HEK293 (cell line): ENCODE results near the gene FSTL4.
A peak's percentile ranks its signal among the peaks of the same experiment; 100 is the strongest.

Experiments
- EGR2 ChIP-seq: fragments of 450-650 bp; formaldehyde crosslinking; IDR thresholded peaks from 2 replicates; pipeline ENCODE4 v1.5.1; 2016; ENCODE audit warnings: low read depth, missing biosample characterization, missing genetic modification characterization
- KLF8 ChIP-seq: fragments of 450-650 bp; formaldehyde crosslinking; IDR thresholded peaks from 2 replicates; pipeline ENCODE4 v1.5.1; 2016; ENCODE audit warnings: missing biosample characterization, missing genetic modification characterization
- PRDM10 ChIP-seq: fragments of 450-650 bp; formaldehyde crosslinking; IDR thresholded peaks from 2 replicates; pipeline ENCODE4 v1.5.1; 2016; ENCODE audit warnings: missing biosample characterization, missing genetic modification characterization
- SCRT1 ChIP-seq: fragments of 450-650 bp; formaldehyde crosslinking; IDR thresholded peaks from 2 replicates; pipeline ENCODE4 v1.5.1; 2016; ENCODE audit warnings: missing biosample characterization, missing genetic modification characterization, borderline replicate concordance
- ZBTB20 ChIP-seq: fragments of 450-650 bp; formaldehyde crosslinking; IDR thresholded peaks from 2 replicates; pipeline ENCODE4 v1.5.1; 2016; ENCODE audit warnings: missing biosample characterization, missing genetic modification characterization
- ZBTB48 ChIP-seq: fragments of 450-650 bp; formaldehyde crosslinking; IDR thresholded peaks from 2 replicates; pipeline ENCODE4 v1.5.1; 2016; ENCODE audit warnings: missing biosample characterization, missing genetic modification characterization
- ZNF10 ChIP-seq: fragments of 450-650 bp; formaldehyde crosslinking; IDR thresholded peaks from 2 replicates; pipeline ENCODE4 v1.5.1; 2017; ENCODE audit warnings: missing biosample characterization, missing genetic modification characterization
- ZNF138 ChIP-seq: fragments of 450-650 bp; formaldehyde crosslinking; IDR thresholded peaks from 2 replicates; pipeline ENCODE4 v1.5.1; 2016; ENCODE audit warnings: missing biosample characterization, missing genetic modification characterization, borderline replicate concordance
- ZNF24 ChIP-seq: fragments of 450-650 bp; formaldehyde crosslinking; IDR thresholded peaks from 2 replicates; pipeline ENCODE4 v1.5.1; 2016; ENCODE audit warnings: missing biosample characterization, missing genetic modification characterization
- ZNF311 ChIP-seq: fragments of 450-650 bp; formaldehyde crosslinking; IDR thresholded peaks from 2 replicates; pipeline ENCODE4 v1.5.1; 2017; ENCODE audit warnings: missing biosample characterization, missing genetic modification characterization, borderline replicate concordance
- ZNF404 ChIP-seq: fragments of 450-650 bp; formaldehyde crosslinking; IDR thresholded peaks from 2 replicates; pipeline ENCODE4 v1.5.1; 2017; ENCODE audit warnings: missing biosample characterization, missing genetic modification characterization
- ZNF529 ChIP-seq: fragments of 450-650 bp; formaldehyde crosslinking; IDR thresholded peaks from 2 replicates; pipeline ENCODE4 v1.5.1; 2017; ENCODE audit warnings: missing genetic modification characterization, missing biosample characterization; ENCODE audit not compliant: insufficient replicate concordance
- ZNF558 ChIP-seq: fragments of 450-650 bp; formaldehyde crosslinking; IDR thresholded peaks from 2 replicates; pipeline ENCODE4 v1.5.1; 2016; ENCODE audit warnings: missing biosample characterization, missing genetic modification characterization
- ZNF571 ChIP-seq: fragments of 450-650 bp; formaldehyde crosslinking; IDR thresholded peaks from 2 replicates; pipeline ENCODE4 v1.5.0; 2017; ENCODE audit warnings: missing biosample characterization, missing genetic modification characterization
- ZNF660 ChIP-seq: fragments of 450-650 bp; IDR thresholded peaks from 2 replicates; pipeline ENCODE4 v1.5.1; 2018; ENCODE audit warnings: missing biosample characterization, mild to moderate bottlenecking, missing genetic modification characterization
- ZNF830 ChIP-seq: fragments of 450-650 bp; IDR thresholded peaks from 2 replicates; pipeline ENCODE4 v1.5.0; 2018; ENCODE audit warnings: missing biosample characterization, missing genetic modification characterization, low read depth, mild to moderate bottlenecking, moderate library complexity
- ZNF837 ChIP-seq: fragments of 450-650 bp; formaldehyde crosslinking; IDR thresholded peaks from 2 replicates; pipeline ENCODE4 v1.5.1; 2016; ENCODE audit warnings: missing biosample characterization, missing genetic modification characterization
- TF ChIP-seq, protein P1 (sequence below): fragments of 450-650 bp; formaldehyde crosslinking; IDR thresholded peaks from 2 replicates; pipeline ENCODE4 v1.5.1; 2016; ENCODE audit warnings: missing biosample characterization, missing genetic modification characterization
- TF ChIP-seq, protein P2 (sequence below): fragments of 450-650 bp; formaldehyde crosslinking; IDR thresholded peaks from 2 replicates; pipeline ENCODE4 v1.5.1; 2016; ENCODE audit warnings: missing biosample characterization, missing genetic modification characterization
- TF ChIP-seq, protein P3 (sequence below): fragments of 450-650 bp; formaldehyde crosslinking; conservative IDR thresholded peaks from 2 replicates; pipeline ENCODE4 v1.5.1; 2016; ENCODE audit warnings: low read depth, missing biosample characterization, missing genetic modification characterization
- TF ChIP-seq, protein P4 (sequence below): fragments of 450-650 bp; formaldehyde crosslinking; IDR thresholded peaks from 2 replicates; pipeline ENCODE4 v1.5.1; 2016; ENCODE audit warnings: missing biosample characterization, missing genetic modification characterization, low read depth
- TF ChIP-seq, protein P5 (sequence below): fragments of 450-650 bp; formaldehyde crosslinking; IDR thresholded peaks from 2 replicates; pipeline ENCODE4 v1.5.1; 2016; ENCODE audit warnings: missing biosample characterization, missing genetic modification characterization

Gene FSTL4

DNA sequence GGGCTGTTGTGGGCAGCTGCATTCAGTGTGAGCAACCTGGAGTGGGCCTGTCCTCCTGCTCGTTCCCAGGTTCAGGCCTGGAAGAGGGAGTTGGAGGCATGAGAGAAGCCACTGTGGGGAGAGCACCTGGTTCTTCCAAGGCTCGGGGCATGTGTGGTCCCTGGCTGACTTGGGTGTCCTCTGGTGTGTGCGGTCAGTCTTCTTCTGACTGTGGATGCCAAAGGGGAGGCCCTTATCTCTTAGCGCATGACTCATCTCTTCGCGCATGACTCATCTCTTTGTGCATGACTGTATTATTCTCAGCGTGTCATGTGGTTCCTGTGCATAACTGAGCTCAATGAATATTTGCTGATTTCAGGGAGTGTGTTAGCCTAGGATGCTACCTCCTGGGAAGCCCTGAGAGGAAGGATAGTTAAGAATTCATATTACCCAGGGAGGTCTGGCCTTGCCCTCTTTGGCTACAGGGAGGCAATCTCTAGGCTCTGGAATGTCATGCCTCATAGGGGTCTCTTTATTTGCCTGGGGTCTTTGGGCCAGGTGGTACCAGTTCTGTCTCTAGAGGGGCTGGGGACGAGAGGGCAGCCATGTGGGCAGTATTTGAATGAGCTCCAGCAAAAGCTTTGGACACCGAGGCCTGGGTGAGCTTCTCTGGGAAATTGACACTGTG, 371.8 kb downstream of the FSTL4 start (continued):
- TF ChIP-seq, protein P1, sequence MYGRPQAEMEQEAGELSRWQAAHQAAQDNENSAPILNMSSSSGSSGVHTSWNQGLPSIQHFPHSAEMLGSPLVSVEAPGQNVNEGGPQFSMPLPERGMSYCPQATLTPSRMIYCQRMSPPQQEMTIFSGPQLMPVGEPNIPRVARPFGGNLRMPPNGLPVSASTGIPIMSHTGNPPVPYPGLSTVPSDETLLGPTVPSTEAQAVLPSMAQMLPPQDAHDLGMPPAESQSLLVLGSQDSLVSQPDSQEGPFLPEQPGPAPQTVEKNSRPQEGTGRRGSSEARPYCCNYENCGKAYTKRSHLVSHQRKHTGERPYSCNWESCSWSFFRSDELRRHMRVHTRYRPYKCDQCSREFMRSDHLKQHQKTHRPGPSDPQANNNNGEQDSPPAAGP (tag by site-specific recombination), result peak; percentile 92
- TF ChIP-seq ZNF24 (tag by site-specific recombination), result peak; percentile 91
- no peak for TF ChIP-seq ZNF311
- TF ChIP-seq, protein P2, sequence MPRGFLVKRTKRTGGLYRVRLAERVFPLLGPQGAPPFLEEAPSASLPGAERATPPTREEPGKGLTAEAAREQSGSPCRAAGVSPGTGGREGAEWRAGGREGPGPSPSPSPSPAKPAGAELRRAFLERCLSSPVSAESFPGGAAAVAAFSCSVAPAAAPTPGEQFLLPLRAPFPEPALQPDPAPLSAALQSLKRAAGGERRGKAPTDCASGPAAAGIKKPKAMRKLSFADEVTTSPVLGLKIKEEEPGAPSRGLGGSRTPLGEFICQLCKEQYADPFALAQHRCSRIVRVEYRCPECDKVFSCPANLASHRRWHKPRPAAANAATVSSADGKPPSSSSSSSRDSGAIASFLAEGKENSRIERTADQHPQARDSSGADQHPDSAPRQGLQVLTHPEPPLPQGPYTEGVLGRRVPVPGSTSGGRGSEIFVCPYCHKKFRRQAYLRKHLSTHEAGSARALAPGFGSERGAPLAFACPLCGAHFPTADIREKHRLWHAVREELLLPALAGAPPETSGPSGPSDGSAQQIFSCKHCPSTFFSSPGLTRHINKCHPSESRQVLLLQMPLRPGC (tag by site-specific recombination), result peak; percentile 97
- TF ChIP-seq, protein P3, sequence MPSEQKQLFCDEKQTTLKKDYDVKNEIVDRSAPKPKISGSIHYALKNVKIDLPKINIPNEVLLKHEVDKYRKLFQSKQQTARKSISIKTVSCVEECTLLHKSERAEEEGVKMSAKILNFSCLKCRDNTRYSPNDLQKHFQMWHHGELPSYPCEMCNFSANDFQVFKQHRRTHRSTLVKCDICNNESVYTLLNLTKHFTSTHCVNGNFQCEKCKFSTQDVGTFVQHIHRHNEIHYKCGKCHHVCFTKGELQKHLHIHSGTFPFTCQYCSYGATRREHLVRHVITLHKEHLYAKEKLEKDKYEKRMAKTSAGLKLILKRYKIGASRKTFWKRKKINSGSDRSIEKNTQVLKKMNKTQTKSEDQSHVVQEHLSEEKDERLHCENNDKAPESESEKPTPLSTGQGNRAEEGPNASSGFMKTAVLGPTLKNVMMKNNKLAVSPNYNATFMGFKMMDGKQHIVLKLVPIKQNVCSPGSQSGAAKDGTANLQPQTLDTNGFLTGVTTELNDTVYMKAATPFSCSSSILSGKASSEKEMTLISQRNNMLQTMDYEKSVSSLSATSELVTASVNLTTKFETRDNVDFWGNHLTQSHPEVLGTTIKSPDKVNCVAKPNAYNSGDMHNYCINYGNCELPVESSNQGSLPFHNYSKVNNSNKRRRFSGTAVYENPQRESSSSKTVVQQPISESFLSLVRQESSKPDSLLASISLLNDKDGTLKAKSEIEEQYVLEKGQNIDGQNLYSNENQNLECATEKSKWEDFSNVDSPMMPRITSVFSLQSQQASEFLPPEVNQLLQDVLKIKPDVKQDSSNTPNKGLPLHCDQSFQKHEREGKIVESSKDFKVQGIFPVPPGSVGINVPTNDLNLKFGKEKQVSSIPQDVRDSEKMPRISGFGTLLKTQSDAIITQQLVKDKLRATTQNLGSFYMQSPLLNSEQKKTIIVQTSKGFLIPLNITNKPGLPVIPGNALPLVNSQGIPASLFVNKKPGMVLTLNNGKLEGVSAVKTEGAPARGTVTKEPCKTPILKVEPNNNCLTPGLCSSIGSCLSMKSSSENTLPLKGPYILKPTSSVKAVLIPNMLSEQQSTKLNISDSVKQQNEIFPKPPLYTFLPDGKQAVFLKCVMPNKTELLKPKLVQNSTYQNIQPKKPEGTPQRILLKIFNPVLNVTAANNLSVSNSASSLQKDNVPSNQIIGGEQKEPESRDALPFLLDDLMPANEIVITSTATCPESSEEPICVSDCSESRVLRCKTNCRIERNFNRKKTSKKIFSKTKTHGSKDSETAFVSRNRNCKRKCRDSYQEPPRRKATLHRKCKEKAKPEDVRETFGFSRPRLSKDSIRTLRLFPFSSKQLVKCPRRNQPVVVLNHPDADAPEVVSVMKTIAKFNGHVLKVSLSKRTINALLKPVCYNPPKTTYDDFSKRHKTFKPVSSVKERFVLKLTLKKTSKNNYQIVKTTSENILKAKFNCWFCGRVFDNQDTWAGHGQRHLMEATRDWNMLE (tag by site-specific recombination), result peak; percentile 50; the same call in 1 of the 2 replicates
- peak; percentile 29; the same call in 1 of the 2 replicates for TF ChIP-seq PRDM10
- peak; percentile 87 for TF ChIP-seq ZNF660 (tag by site-specific recombination)
- no peak for TF ChIP-seq ZNF404 (tag by site-specific recombination)
- TF ChIP-seq KLF8, result peak; percentile 83
- no peak for TF ChIP-seq EGR2
- no peak for TF ChIP-seq ZNF138 (tag by site-specific recombination)
- TF ChIP-seq ZNF830, result no peak
- TF ChIP-seq, protein P4, sequence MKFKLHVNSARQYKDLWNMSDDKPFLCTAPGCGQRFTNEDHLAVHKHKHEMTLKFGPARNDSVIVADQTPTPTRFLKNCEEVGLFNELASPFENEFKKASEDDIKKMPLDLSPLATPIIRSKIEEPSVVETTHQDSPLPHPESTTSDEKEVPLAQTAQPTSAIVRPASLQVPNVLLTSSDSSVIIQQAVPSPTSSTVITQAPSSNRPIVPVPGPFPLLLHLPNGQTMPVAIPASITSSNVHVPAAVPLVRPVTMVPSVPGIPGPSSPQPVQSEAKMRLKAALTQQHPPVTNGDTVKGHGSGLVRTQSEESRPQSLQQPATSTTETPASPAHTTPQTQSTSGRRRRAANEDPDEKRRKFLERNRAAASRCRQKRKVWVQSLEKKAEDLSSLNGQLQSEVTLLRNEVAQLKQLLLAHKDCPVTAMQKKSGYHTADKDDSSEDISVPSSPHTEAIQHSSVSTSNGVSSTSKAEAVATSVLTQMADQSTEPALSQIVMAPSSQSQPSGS (tag by site-specific recombination), result peak; percentile 70; the same call in 1 of the 2 replicates
- no peak for TF ChIP-seq ZNF529 (tag by site-specific recombination)
- no peak for TF ChIP-seq ZBTB20 (tag by site-specific recombination)
- TF ChIP-seq, protein P5, sequence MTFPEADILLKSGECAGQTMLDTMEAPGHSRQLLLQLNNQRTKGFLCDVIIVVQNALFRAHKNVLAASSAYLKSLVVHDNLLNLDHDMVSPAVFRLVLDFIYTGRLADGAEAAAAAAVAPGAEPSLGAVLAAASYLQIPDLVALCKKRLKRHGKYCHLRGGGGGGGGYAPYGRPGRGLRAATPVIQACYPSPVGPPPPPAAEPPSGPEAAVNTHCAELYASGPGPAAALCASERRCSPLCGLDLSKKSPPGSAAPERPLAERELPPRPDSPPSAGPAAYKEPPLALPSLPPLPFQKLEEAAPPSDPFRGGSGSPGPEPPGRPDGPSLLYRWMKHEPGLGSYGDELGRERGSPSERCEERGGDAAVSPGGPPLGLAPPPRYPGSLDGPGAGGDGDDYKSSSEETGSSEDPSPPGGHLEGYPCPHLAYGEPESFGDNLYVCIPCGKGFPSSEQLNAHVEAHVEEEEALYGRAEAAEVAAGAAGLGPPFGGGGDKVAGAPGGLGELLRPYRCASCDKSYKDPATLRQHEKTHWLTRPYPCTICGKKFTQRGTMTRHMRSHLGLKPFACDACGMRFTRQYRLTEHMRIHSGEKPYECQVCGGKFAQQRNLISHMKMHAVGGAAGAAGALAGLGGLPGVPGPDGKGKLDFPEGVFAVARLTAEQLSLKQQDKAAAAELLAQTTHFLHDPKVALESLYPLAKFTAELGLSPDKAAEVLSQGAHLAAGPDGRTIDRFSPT (tag by site-specific recombination), result peak; percentile 94
- no peak for TF ChIP-seq ZNF10 (tag by site-specific recombination)
- TF ChIP-seq SCRT1 (tag by site-specific recombination), result no peak
- TF ChIP-seq ZNF558 (tag by site-specific recombination), result peak; percentile 24; the same call in 1 of the 2 replicates
- TF ChIP-seq ZNF571 (tag by site-specific recombination), result no peak
- TF ChIP-seq ZNF837 (tag by site-specific recombination), result no peak
- peak; percentile 66 for TF ChIP-seq ZBTB48 (tag by site-specific recombination)
